ENCODE data around the gene EDIL3.

DNA sequence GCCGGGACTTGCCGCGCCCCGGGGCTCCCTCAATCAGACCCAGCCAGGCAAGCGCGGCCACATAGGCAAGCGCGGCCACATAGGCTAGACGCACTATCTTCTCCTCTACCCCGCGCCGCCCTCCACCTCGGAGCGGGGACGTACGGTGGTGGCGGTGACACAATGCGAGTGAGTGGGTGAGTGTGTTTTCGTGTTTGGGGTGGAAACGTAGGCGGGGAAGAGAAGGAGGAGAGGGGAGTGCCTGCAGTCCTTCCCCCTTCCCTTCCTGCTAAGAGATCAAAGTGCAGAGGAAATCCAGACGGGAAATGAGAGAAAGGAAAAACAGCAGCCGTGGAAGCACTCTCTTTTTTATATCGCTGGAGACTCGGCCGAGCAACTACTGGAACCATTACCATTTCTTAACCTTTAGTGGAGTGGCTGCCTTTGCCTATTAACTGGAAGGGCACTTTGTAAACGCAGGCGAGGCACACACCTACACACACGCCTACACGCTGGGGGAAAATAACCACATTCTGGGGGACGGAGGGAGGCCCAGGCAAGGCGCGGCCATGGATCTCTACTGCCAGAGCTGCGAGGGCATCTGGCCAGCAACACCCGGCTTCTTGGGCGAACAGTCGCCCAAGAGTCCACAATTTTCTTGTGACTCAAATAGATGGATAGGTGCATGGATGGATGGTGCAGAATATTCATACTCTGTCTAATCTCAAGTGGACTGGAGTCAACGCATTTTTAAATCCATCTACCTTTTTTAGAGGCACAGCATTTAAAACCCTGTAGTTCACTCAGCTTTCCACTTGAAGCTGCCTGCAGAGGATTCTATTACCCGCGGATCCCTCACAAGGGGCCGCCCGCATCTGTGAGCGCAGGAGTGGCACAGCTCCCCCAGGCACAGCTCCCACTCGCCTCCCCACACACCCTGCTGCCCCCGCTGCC lies 2.1 kb downstream of the EDIL3 start:
- TF ChIP-seq POLR2AphosphoS5 (IDR thresholded peaks at IDR 0.05; ENCODE audit: low read depth, low read length) (no peak), SIN3A (IDR thresholded peaks at IDR 0.05; ENCODE audit: borderline replicate concordance, insufficient read depth, low read depth, low read length) (no peak)
- TF ChIP-seq, protein P1, sequence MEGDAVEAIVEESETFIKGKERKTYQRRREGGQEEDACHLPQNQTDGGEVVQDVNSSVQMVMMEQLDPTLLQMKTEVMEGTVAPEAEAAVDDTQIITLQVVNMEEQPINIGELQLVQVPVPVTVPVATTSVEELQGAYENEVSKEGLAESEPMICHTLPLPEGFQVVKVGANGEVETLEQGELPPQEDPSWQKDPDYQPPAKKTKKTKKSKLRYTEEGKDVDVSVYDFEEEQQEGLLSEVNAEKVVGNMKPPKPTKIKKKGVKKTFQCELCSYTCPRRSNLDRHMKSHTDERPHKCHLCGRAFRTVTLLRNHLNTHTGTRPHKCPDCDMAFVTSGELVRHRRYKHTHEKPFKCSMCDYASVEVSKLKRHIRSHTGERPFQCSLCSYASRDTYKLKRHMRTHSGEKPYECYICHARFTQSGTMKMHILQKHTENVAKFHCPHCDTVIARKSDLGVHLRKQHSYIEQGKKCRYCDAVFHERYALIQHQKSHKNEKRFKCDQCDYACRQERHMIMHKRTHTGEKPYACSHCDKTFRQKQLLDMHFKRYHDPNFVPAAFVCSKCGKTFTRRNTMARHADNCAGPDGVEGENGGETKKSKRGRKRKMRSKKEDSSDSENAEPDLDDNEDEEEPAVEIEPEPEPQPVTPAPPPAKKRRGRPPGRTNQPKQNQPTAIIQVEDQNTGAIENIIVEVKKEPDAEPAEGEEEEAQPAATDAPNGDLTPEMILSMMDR (IDR thresholded peaks at IDR 0.05): no peak
- TF ChIP-seq, protein P2, sequence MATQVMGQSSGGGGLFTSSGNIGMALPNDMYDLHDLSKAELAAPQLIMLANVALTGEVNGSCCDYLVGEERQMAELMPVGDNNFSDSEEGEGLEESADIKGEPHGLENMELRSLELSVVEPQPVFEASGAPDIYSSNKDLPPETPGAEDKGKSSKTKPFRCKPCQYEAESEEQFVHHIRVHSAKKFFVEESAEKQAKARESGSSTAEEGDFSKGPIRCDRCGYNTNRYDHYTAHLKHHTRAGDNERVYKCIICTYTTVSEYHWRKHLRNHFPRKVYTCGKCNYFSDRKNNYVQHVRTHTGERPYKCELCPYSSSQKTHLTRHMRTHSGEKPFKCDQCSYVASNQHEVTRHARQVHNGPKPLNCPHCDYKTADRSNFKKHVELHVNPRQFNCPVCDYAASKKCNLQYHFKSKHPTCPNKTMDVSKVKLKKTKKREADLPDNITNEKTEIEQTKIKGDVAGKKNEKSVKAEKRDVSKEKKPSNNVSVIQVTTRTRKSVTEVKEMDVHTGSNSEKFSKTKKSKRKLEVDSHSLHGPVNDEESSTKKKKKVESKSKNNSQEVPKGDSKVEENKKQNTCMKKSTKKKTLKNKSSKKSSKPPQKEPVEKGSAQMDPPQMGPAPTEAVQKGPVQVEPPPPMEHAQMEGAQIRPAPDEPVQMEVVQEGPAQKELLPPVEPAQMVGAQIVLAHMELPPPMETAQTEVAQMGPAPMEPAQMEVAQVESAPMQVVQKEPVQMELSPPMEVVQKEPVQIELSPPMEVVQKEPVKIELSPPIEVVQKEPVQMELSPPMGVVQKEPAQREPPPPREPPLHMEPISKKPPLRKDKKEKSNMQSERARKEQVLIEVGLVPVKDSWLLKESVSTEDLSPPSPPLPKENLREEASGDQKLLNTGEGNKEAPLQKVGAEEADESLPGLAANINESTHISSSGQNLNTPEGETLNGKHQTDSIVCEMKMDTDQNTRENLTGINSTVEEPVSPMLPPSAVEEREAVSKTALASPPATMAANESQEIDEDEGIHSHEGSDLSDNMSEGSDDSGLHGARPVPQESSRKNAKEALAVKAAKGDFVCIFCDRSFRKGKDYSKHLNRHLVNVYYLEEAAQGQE (IDR thresholded peaks at IDR 0.05; ENCODE audit: insufficient read depth in 1 of 2, low read depth in 2 of 2, low read length in 1 of 2): no peak
